HEK293 (cell line): ENCODE results near the gene DISC1.

Experiments
- CTCF ChIA-PET: fragments of 350-600 bp; formaldehyde crosslinking; extraction: SDS; loops from one replicate; lab custom pipeline; 2021; ENCODE audit warnings: antibody characterized with exemption; lab: Yijun Ruan, JAX
- POLR2A ChIA-PET: fragments of 300-600 bp; formaldehyde crosslinking; extraction: SDS; loops from one replicate; lab custom pipeline; 2020; ENCODE audit warnings: antibody characterized with exemption, inconsistent platforms; lab: Yijun Ruan, JAX
- H3K27ac ChIP-seq: fragments of 200-500 bp; sonication (Bioruptor generic); 2 replicates; pipeline ENCODE4 v1.5.1; 2014; ENCODE audit warnings: low read depth, low read length, control low read depth, inconsistent platforms; ENCODE audit errors: extremely low read depth
- H3K36me3 ChIP-seq, 2 experiments: fragments of 200-500 bp in 1 of 2; sonication (Bioruptor generic) in 1 of 2; 1 replicate in 1 of 2; 2 replicates in 1 of 2; pipeline ENCODE4 v1.5.1; 2014 to 2017; ENCODE audit warnings: inconsistent platforms in 2 of 2, low read length in 2 of 2; ENCODE audit not compliant: control insufficient read depth in 2 of 2, insufficient read depth in 1 of 2
- H3K4me1 ChIP-seq: fragments of 200-500 bp; sonication (Bioruptor generic); 2 replicates; pipeline ENCODE4 v1.5.1; 2014; ENCODE audit warnings: mild to moderate bottlenecking, low read length, inconsistent platforms; ENCODE audit not compliant: control insufficient read depth, insufficient read depth
- H3K4me3 ChIP-seq: 2 replicates; pipeline ENCODE4 v1.5.1; 2011; ENCODE audit warnings: low read depth, mild to moderate bottlenecking, control low read depth, low read length, moderate library complexity
- H3K9me3 ChIP-seq: fragments of 200-500 bp; sonication (Bioruptor generic); 2 replicates; pipeline ENCODE4 v1.5.1; 2014; ENCODE audit warnings: low read depth, low read length, inconsistent platforms; ENCODE audit not compliant: control insufficient read depth, insufficient read depth
- PRDM1 ChIP-seq: fragments of 450-650 bp; formaldehyde crosslinking; IDR thresholded peaks from 2 replicates; pipeline ENCODE4; 2016; ENCODE audit warnings: missing biosample characterization, missing genetic modification characterization
- SCRT1 ChIP-seq: fragments of 450-650 bp; formaldehyde crosslinking; IDR thresholded peaks from 2 replicates; pipeline ENCODE4 v1.5.1; 2016; ENCODE audit warnings: missing biosample characterization, missing genetic modification characterization, borderline replicate concordance
- ZEB2 ChIP-seq: fragments of 450-650 bp; formaldehyde crosslinking; IDR thresholded peaks from 2 replicates; pipeline ENCODE4 v1.5.1; 2016; ENCODE audit warnings: missing biosample characterization, missing genetic modification characterization
- ZFP3 ChIP-seq: fragments of 450-650 bp; formaldehyde crosslinking; IDR thresholded peaks from 2 replicates; pipeline ENCODE4 v1.5.1; 2016; ENCODE audit warnings: low read depth, missing biosample characterization, missing genetic modification characterization
- ZIC2 ChIP-seq: fragments of 450-650 bp; formaldehyde crosslinking; IDR thresholded peaks from 2 replicates; pipeline ENCODE4 v1.5.1; 2016; ENCODE audit warnings: missing biosample characterization, missing genetic modification characterization
- ZNF19 ChIP-seq: fragments of 450-650 bp; formaldehyde crosslinking; IDR thresholded peaks from 2 replicates; pipeline ENCODE4; 2016; ENCODE audit warnings: missing biosample characterization, missing genetic modification characterization, low read depth
- ZNF292 ChIP-seq: fragments of 450-650 bp; formaldehyde crosslinking; IDR thresholded peaks from 2 replicates; pipeline ENCODE4 v1.5.1; 2016; ENCODE audit warnings: low read depth, missing biosample characterization, missing genetic modification characterization, borderline replicate concordance
- ZNF398 ChIP-seq: fragments of 450-650 bp; formaldehyde crosslinking; IDR thresholded peaks from 2 replicates; pipeline ENCODE4 v1.5.1; 2017; ENCODE audit warnings: missing biosample characterization, missing genetic modification characterization
- ZNF416 ChIP-seq: fragments of 450-650 bp; formaldehyde crosslinking; IDR thresholded peaks from 2 replicates; pipeline ENCODE4 v1.5.1; 2016; ENCODE audit warnings: missing biosample characterization, missing genetic modification characterization
- ZNF449 ChIP-seq: fragments of 450-650 bp; formaldehyde crosslinking; IDR thresholded peaks from 2 replicates; pipeline ENCODE4 v1.5.1; 2017; ENCODE audit warnings: missing biosample characterization, mild to moderate bottlenecking, missing genetic modification characterization, moderate library complexity
- ZNF473 ChIP-seq: fragments of 450-650 bp; formaldehyde crosslinking; IDR thresholded peaks from 2 replicates; pipeline ENCODE4 v1.5.1; 2017; ENCODE audit warnings: missing biosample characterization, missing genetic modification characterization
- ZNF580 ChIP-seq: fragments of 450-650 bp; formaldehyde crosslinking; IDR thresholded peaks from 2 replicates; pipeline ENCODE4 v1.5.1; 2016; ENCODE audit warnings: missing biosample characterization, missing genetic modification characterization
- ZNF623 ChIP-seq: fragments of 450-650 bp; formaldehyde crosslinking; IDR thresholded peaks from 2 replicates; pipeline ENCODE4 v1.5.1; 2016; ENCODE audit warnings: missing biosample characterization, missing genetic modification characterization
- ZNF664 ChIP-seq: fragments of 450-650 bp; formaldehyde crosslinking; IDR thresholded peaks from 2 replicates; pipeline ENCODE4 v1.5.1; 2016; ENCODE audit warnings: missing biosample characterization, missing genetic modification characterization
- ZNF692 ChIP-seq: fragments of 450-650 bp; formaldehyde crosslinking; IDR thresholded peaks from 2 replicates; pipeline ENCODE4 v1.5.1; 2016; ENCODE audit warnings: missing biosample characterization, missing genetic modification characterization
- ZNF792 ChIP-seq: fragments of 450-650 bp; formaldehyde crosslinking; IDR thresholded peaks from 2 replicates; pipeline ENCODE4 v1.5.1; 2016; ENCODE audit warnings: missing biosample characterization, missing genetic modification characterization
- ZSCAN4 ChIP-seq: fragments of 450-650 bp; formaldehyde crosslinking; IDR thresholded peaks from 2 replicates; pipeline ENCODE4 v1.5.1; 2017; ENCODE audit warnings: missing biosample characterization, missing genetic modification characterization

The DISC1 gene

GRCh38 chr1:231721436-231721835, 94.8 kb downstream of the DISC1 start:
- Histone ChIP-seq H3K36me3 (no peaks in the 10 kb centered on the region), H3K9me3 (no peaks in the 10 kb centered on the region), H3K4me1 (no peaks in the 10 kb centered on the region), H3K4me3 (no peak overlapping the region)
- POLR2A ChIA-PET = interaction anchor here (0.5 kb wide), 1 partner anchor 38 kb away, joined by 3 read pairs; no protein-coding TSS in a partner anchor
- TF ChIP-seq ZNF449 (tag by site-specific recombination) (no peak), SCRT1 (tag by site-specific recombination) (no peak), ZNF792 (tag by site-specific recombination) (no peak), ZNF292 (tag by site-specific recombination) (no peak), ZNF398 (tag by site-specific recombination) (no peak), ZNF623 (tag by site-specific recombination) (no peak), ZEB2 (no peak), ZSCAN4 (tag by site-specific recombination) (no peak)
- TF ChIP-seq, all 188 proteins: peak for 0
- no peak overlapping the region for H3K27ac ChIP-seq
- CTCF ChIA-PET = interaction anchor here (0.6 to 1.0 kb wide), 2 partner anchors 27 to 910 kb away, joined by 3 to 4 read pairs; no protein-coding TSS in a partner anchor

- H3K4me3 ChIP-seq = no peak overlapping the region
- TF ChIP-seq ZNF664 (tag by site-specific recombination) = no peak
- TF ChIP-seq ZNF416 (tag by site-specific recombination) = no peak
- no peak for TF ChIP-seq ZNF580 (tag by site-specific recombination)
- TF ChIP-seq ZNF692 (tag by site-specific recombination) = no peak
- no peak for TF ChIP-seq ZFP3 (tag by site-specific recombination)
- TF ChIP-seq ZNF473 = no peak
- TF ChIP-seq ZNF19 (tag by site-specific recombination) = no peak
- TF ChIP-seq PRDM1 (tag by site-specific recombination) = no peak
- TF ChIP-seq ZIC2 (tag by site-specific recombination) = no peak
- POLR2A ChIA-PET = interaction anchor here (0.7 kb wide), 1 partner anchor 936 kb away, joined by 7 read pairs; no protein-coding TSS in a partner anchor
- no peaks in the 10 kb centered on the region for H3K36me3 ChIP-seq
- H3K9me3 ChIP-seq = no peaks in the 10 kb centered on the region
- no peak overlapping the region for H3K27ac ChIP-seq
- H3K4me1 ChIP-seq = no peaks in the 10 kb centered on the region
- CTCF ChIA-PET = interaction anchor here (0.6 to 1.0 kb wide), 3 partner anchors 26 to 356 kb away, joined by 3 read pairs; no protein-coding TSS in a partner anchor
These were observed 95.8 kb downstream of the DISC1 start for GRCh38 chr1:231722356-231722755.
